NCI-H748 treated with DMSO at 0.1 percent for 48 hours (cell line): Measurements from ENCODE around the gene JAKMIP1.
A peak's percentile ranks its signal among the peaks of the same experiment; 100 is the strongest.
"Not testable (repeated sequence)": the region's sequence is repeated elsewhere in the genome, so short reads cannot be mapped to it uniquely, and the experiment has no call there.

Source experiments
- DNase-seq: peaks from one replicate; lab custom pipeline; 2025; lab: John Stamatoyannopoulos, UW

JAKMIP1 gene

GRCh38 chr4:6229095-6229494 is 28.7 kb upstream of the JAKMIP1 start:
- no peak for DNase-seq

GRCh38 chr4:6228158-6229067 is 28.1 kb upstream of the JAKMIP1 start:
- no peak for DNase-seq

- DNase-seq, result no peak
These were observed 27.2 kb upstream of the JAKMIP1 start for GRCh38 chr4:6227412-6228157.

DNA sequence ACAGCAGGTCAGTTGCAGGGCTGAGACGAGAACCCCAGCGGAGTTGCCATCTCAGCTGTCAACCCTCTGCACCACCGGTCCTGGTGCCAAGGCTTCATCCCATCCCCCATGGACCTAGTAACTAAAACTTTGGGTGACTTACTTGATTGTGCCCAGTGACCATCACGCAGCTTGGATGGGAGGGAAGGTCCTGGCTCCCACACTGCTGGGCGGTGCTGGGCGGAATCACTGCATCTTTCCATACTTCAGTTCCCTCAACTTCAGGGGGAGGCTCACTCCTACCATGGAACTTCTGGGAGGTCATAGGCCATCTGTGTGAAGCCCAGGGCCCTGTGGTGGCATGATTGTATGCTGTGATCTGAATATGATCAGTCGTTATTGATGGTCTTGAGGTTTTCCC is 26.2 kb upstream of the JAKMIP1 start:
- no peak for DNase-seq

DNA sequence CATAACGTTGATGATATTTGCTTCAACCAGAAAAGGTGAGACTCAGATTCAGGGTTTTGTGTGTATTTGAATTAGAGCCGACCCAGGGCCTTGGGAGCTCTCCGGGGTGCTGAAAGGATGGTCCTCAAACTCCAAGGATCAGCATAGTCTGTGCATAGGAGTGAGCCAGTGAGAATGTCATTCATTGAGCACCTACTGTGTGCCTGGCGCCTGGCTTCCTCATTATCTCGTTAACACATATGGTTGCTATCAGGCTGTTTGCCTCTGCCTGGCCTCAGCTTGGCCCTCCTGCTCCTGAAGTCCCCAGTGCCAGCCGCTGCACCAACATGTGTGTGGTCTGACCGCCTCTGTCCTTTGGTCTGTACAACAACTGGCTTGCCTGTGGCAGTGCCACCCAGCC is 25.1 kb upstream of the JAKMIP1 start:
- no peak for DNase-seq

DNA sequence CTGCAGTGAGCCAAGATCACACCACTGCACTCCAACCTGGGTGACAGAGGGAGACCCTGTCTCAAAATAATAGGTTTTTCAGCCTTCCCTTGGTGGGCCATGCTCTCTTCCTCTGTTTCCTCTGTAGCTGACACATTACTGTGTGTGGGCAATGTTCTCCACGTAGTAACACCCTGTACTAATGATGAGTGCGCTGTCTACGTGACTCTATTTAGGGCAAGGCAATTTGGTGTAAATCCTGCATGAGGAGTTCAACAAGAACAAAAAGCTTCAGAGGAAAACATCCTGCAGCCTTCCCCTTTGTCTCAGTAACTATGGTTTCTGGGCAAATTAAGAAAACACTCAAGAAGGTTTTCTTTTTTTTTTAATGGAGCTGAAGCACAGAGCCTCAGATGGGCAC is 24.4 kb upstream of the JAKMIP1 start:
- DNase-seq, result peak; percentile 15

- no peak for DNase-seq
These were observed 22.5 kb upstream of the JAKMIP1 start for GRCh38 chr4:6222761-6223292.

DNA sequence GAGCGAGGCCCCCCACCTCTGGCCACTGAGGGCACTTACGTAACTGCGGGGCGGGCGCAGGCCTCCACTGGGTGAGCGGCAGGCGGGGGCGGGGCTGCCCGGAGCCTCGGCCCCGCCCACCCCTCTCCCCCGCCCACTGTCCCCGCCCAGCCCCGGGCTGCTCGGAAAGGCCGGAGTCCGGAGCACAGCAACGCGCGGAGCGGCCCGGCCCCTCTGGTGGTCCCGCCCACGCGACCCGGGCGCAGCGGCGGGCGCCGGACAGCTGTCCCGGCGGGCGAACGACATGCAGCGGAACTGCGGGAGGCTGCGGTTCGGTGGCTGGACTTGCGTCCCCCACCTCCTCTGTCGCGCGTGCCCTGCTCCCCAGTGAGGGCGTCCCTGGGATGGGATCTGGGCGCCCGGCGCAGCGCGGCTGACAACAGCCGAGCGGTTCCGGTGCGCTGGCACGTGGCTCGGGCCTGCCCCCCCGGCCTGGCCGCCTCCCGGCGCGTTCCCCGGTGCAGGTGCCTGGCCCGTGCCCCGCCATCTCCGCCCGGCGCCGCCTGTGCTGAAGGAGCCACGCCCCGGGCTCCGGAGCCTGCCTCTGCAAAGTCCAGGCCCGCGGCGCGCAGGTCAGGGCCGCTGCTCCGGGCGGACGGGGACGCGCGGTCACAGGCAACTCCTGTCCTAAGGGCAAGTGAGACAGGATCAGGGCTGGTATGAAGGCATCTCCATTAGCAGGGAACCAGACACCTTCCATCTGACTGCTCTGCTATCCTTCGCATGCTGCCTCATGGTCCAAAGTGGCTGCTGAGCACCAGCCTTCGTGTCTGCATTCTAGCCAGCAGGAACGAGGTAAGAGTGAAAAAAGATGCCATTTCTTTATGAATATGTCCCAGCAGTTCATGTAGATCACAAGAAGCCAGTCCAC is 21.8 kb upstream of the JAKMIP1 start:
- no peak for DNase-seq

GRCh38 chr4:6221301-6221850 is 21.0 kb upstream of the JAKMIP1 start:
- DNase-seq, result peak; percentile 88

- no peak for DNase-seq
These were observed 17.5 kb upstream of the JAKMIP1 start for GRCh38 chr4:6217716-6218381.

DNA sequence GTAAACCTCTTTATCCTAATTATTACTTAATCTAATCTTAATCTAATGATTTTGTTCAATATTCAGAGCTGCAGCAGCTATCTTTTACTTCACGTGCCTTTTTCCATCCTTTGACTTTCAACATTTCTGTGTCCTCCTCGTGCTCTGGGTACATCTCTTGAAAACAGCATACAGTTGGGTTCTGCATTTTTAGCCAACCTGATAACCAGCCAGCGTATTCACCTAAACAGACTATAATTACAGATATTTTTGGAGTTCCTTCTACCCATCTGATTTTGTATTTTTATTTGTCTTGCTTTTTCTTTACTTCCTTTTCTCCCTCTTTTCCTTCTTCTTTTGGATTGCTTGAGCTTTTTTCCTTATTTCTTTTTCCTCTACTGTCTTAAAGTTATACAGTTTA is 16.2 kb upstream of the JAKMIP1 start:
- no peak for DNase-seq

- DNase-seq, result no peak
These were observed 9.6 kb upstream of the JAKMIP1 start for GRCh38 chr4:6209921-6210320.

GRCh38 chr4:6209291-6209690 is 8.9 kb upstream of the JAKMIP1 start:
- DNase-seq, result not testable (repeated sequence)

GRCh38 chr4:6208416-6208815 is 8.1 kb upstream of the JAKMIP1 start:
- DNase-seq, result no peak

GRCh38 chr4:6207602-6208001 is 7.3 kb upstream of the JAKMIP1 start:
- DNase-seq, result no peak

DNA sequence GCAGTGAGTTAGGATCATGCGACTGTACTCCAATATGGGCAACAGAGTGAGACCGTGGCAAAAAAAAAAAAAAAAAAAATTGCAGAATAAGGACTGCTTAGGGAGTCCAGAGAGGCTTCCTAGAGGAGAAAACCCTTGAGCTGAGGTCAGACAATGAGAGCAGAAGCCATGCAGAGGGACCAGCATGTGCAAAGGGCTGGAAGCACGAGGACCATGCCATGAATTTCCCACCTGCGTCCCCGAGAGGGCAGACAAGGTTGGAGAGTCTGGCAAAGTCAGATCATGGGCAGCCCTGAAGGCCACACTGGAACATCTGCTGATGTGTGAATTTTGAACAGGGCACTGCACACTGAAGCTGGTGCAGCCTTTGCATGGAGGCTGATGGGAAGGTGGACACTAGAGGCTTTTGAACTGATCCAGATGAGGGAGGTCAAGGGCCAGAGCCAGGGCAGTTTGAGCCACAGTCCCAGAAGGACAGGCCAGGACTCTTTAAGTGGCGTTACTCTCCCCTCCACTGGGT is 6.5 kb upstream of the JAKMIP1 start:
- no peak for DNase-seq

GRCh38 chr4:6205973-6206372 is 5.6 kb upstream of the JAKMIP1 start:
- DNase-seq, result no peak

DNA sequence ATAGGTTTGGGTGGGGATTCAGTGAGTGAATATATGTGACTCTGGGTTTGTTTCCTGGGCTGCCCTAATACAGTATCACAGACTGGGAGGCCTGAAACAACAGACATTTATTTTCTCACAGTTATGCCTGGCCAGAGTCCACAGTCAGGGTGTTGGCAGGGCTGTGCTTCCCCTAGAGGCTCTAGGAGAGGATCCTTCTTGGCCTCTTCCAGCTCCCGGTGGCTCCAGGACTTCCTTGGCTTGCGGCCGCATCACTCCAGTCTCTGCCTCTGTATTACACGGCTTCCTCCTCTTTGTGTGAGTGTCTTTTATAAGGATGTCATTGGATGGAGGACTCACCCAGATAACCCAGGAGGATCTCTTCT is 5.2 kb upstream of the JAKMIP1 start:
- no peak for DNase-seq

DNA sequence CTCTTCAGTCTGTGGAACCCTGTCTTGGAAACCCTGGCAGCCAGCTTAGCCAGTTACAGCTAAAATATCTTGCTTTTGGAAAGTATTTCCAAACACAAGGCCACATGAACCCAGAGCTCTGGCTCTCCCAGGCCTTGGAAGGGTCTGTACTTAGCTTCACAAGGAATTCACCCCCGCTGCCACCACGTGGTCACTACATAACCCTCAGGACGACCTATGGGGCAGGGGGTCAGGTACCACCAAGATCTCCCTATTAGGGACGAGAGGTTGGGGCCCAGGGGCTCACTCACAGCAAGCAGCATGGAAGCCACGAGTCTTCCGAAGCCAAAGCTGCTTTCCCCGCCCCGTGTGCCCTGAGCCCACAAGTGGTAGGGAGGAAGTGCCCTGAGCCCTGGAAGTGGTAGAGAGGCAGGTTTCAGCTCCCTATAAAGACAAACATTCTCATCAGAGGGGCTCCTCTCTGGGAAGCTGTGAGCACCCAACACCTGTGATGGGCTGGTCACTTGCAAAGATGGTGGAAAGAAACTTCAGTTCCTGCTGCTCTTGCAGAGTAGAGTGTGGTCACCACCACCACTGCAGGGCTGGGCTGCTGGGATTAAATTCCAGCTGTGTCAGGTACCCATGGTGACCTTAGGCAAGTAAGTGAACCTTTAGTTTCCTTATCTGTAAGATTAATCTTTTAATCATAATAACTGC is 4.7 kb upstream of the JAKMIP1 start:
- DNase-seq, result no peak

DNA sequence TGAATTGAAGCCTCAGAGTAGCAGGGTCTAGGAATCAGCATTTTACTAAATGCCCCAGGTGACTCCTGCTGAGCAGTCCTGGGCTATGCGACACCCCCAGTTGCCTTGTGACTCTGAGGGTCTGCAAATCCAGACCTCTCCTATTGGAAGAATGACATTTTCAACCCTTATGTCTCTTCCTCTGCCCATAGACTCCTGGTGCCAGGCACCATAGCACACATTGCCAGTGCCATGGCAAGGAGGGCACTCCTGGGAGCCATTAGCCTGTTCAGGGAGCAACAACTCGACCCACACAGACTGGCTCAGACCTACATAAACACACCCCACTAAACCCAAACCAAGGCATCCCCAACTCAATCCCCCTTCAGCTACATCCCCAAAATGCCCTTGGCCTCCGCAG is 3.7 kb upstream of the JAKMIP1 start:
- DNase-seq, result no peak
